Endothelial cell of umbilical vein (primary cell): ENCODE results near the gene GPD1. TPM values are rescaled to one million over a fixed set of nuclear protein-coding genes. Genes with fewer than 3 reads are reported as not detected.

Experiments
- BruUV-seq: library from RNA; stranded (reverse); fragments of 400-500 nt; replicated peaks from 2 replicates; lab custom pipeline; 2021; lab: Mats Ljungman, UMichigan
- CTCF ChIA-PET: fragments of 300-600, 350-600 bp; sonication (Branson Sonifier 250); formaldehyde crosslinking; loops from one replicate; lab custom pipeline; 2021; ENCODE audit warnings: antibody characterized with exemption, inconsistent platforms; lab: Charles Lee
- POLR2A ChIA-PET: fragments of 300-600, 350-600 bp; sonication (Branson Sonifier 250); formaldehyde crosslinking; loops from one replicate; lab custom pipeline; 2021; ENCODE audit warnings: antibody characterized with exemption, inconsistent platforms; lab: Charles Lee
- DNase-seq: peaks from one replicate; pipeline ENCODE4 v3.0.0-alpha.2; 2011; ENCODE audit warnings: low read depth, low spot score
- FAIRE-seq: peaks from 2 replicates; lab custom pipeline; 2011; peaks lifted over from hg19 to GRCh38; lab: Jason Lieb, UNC
- H2AFZ ChIP-seq: 2 replicates; pipeline ENCODE4 v1.6.0; 2012; ENCODE audit warnings: low read depth, low read length, control low read depth, inconsistent platforms
- H3K27ac ChIP-seq: 2 replicates; pipeline ENCODE4 v1.5.1; 2011; ENCODE audit warnings: low read depth, mild to moderate bottlenecking, control low read depth, low read length, moderate library complexity; ENCODE audit not compliant: insufficient read depth
- H3K27me3 ChIP-seq, 2 experiments: 2 replicates each; pipeline versions ENCODE4 v1.6.0 to v1.6.1; 2011; ENCODE audit warnings: low read length in 2 of 2, mixed read lengths in 1 of 2; ENCODE audit not compliant: control insufficient read depth in 2 of 2, insufficient read depth in 2 of 2
- H3K36me3 ChIP-seq, 2 experiments: 2 replicates in 1 of 2; 3 replicates in 1 of 2; pipeline ENCODE4 v1.5.1; 2011; ENCODE audit warnings: low read length in 2 of 2, mild to moderate bottlenecking in 1 of 2, moderate library complexity in 1 of 2; ENCODE audit not compliant: control insufficient read depth in 2 of 2, insufficient read depth in 2 of 2; ENCODE audit errors: extremely low read depth in 1 of 2
- H3K4me1 ChIP-seq: 3 replicates; pipeline ENCODE4 v1.5.1; 2011; ENCODE audit warnings: mild to moderate bottlenecking, low read length; ENCODE audit not compliant: control insufficient read depth, insufficient read depth; ENCODE audit errors: extremely low read depth
- H3K4me2 ChIP-seq: 2 replicates; pipeline ENCODE4 v1.6.1; 2011; ENCODE audit warnings: low read length, control low read depth, mixed read lengths; ENCODE audit not compliant: insufficient read depth
- H3K4me3 ChIP-seq, 3 experiments: fragments of 200-600 bp in 1 of 3; sonication (generic), shearing (Covaris generic) in 1 of 3; replicated peaks in 1 of 3; 2 replicates each; pipeline ENCODE4 v1.5.1; 2011 to 2016; ENCODE audit warnings: control low read depth in 3 of 3, low read length in 3 of 3, mild to moderate bottlenecking in 2 of 3, inconsistent platforms in 1 of 3, low read depth in 1 of 3, moderate library complexity in 1 of 3; ENCODE audit not compliant: insufficient read depth in 1 of 3
- H3K79me2 ChIP-seq: 2 replicates; pipeline ENCODE4 v1.6.0; 2012; ENCODE audit warnings: low read length, inconsistent platforms; ENCODE audit not compliant: control insufficient read depth, insufficient read depth
- H3K9ac ChIP-seq: replicated peaks from 2 replicates; pipeline ENCODE3; 2011; ENCODE audit warnings: low read length, control low read depth; ENCODE audit not compliant: insufficient read depth; ENCODE audit errors: extremely low read depth
- H3K9me1 ChIP-seq: replicated peaks from 3 replicates; pipeline ENCODE4 v1.6.0; 2011; ENCODE audit warnings: mild to moderate bottlenecking, low read length; ENCODE audit not compliant: control insufficient read depth, insufficient read depth; ENCODE audit errors: extremely low read depth
- H3K9me3 ChIP-seq: replicated peaks from 2 replicates; pipeline ENCODE4 v1.5.1; 2012; ENCODE audit warnings: low read length, inconsistent platforms; ENCODE audit not compliant: control insufficient read depth, insufficient read depth
- H4K20me1 ChIP-seq: replicated peaks from 2 replicates; pipeline ENCODE3; 2011; ENCODE audit warnings: mild to moderate bottlenecking, low read length; ENCODE audit not compliant: control insufficient read depth, insufficient read depth; ENCODE audit errors: extremely low read depth
- CTCF ChIP-seq, 2 donors: IDR thresholded peaks; 1 replicate in 1 of 2; 2 replicates in 1 of 2; pipeline ENCODE4 v1.5.1; 2011; ENCODE audit warnings: low read length in 2 of 2, mild to moderate bottlenecking in 2 of 2, moderate library complexity in 2 of 2, control low read depth in 1 of 2, inconsistent platforms in 1 of 2, low read depth in 1 of 2; ENCODE audit not compliant: insufficient read depth in 1 of 2; ENCODE audit errors: extremely low read depth in 1 of 2
- EZH2 ChIP-seq: IDR thresholded peaks from 2 replicates; pipeline ENCODE4 v1.6.1; 2012; ENCODE audit warnings: borderline replicate concordance, low read depth, mild to moderate bottlenecking, moderate library complexity, low read length, inconsistent platforms; ENCODE audit not compliant: severe bottlenecking
- FOS ChIP-seq: IDR thresholded peaks from 2 replicates; pipeline ENCODE4 v1.6.1; 2011; ENCODE audit warnings: mild to moderate bottlenecking, low read length, moderate library complexity, borderline replicate concordance; ENCODE audit not compliant: insufficient read depth
- GATA2 ChIP-seq: IDR thresholded peaks from 2 replicates; pipeline ENCODE4 v1.7.0; 2011; ENCODE audit warnings: low read depth, mild to moderate bottlenecking, moderate library complexity, mixed read lengths, low read length; ENCODE audit not compliant: insufficient read length, insufficient read depth
- JUN ChIP-seq: IDR thresholded peaks from 2 replicates; pipeline ENCODE4 v1.6.1; 2011; ENCODE audit warnings: borderline replicate concordance, low read depth; ENCODE audit not compliant: insufficient read length, insufficient read depth
- MYC ChIP-seq: IDR thresholded peaks from one replicate; pipeline ENCODE4 v1.6.1; 2011; ENCODE audit warnings: mild to moderate bottlenecking, low read depth, low read length
- POLR2A ChIP-seq: IDR thresholded peaks from 2 replicates; pipeline ENCODE4 v1.6.1; 2012; ENCODE audit warnings: low read depth, mild to moderate bottlenecking, control low read depth, low read length
- POLR2AphosphoS5 ChIP-seq: IDR thresholded peaks from 2 replicates; pipeline ENCODE4 v1.6.1; 2012; ENCODE audit warnings: low read depth, mild to moderate bottlenecking, control low read depth, low read length, moderate library complexity; ENCODE audit not compliant: insufficient read depth
- dilution Hi-C: fragments of 300-500 bp; cut with MboI; formaldehyde crosslinking; loops from one replicate; pipeline ENCODE4 v1.15.0; 2019; ENCODE audit warnings: low sequenced_read_pairs; ENCODE audit not compliant: extremely low pct_ligation_motif_present
- intact Hi-C: fragments of 100-400 bp; cut with micrococcal nuclease; formaldehyde crosslinking; loops from one replicate; pipeline ENCODE4 v1.10.0; 2022
- polyA plus RNA-seq, 4 experiments: library from polyadenylated mRNA; depleted of rRNA in 3 of 4; stranded (reverse) in 3 of 4; unstranded in 1 of 4; fragments of >200 nt; gene quantifications; 2 replicates each; pipeline versions ENCODE4 v1.2.1 to v1.2.3, GENCODE V29; 2011 to 2012; ENCODE audit warnings: missing spikeins in 1 of 4
- total RNA-seq: library from RNA; stranded (reverse); gene quantifications from 2 replicates; pipeline ENCODE4 v1.2.3, GENCODE V29; 2021
- TF ChIP-seq, protein P1 (sequence below): IDR thresholded peaks from 2 replicates; pipeline ENCODE4 v1.6.1; 2011; ENCODE audit not compliant: insufficient read depth, insufficient read length

The GPD1 gene
- total and polyA plus RNA-seq, 2 donors (not counting 3 experiments of a cell fraction or from before 2014, with no cell fraction given) = 0.07 TPM; not detected in 1

DNA sequence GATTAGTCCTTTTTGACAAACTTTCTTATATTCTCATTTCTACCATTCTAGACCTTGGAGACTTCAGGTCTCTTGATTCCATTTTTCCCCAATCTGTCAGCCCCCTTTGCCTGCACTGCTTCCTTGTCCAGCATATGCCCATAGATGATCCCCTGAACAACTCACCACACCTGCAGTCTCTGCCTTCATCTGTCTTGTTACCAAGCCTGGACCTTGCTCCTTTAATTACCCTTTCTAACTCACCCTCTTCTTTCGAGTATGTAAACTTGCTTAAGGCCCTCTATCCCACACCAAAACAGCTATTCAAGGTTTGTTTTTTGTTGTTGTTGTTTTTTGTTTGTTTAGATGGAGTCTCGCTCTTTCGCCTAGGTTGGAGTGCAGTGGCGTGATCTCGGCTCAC is 17.8 kb downstream of the GPD1 start:
- Histone ChIP-seq H3K4me1 (peaks cover 5% of the 10 kb centered on the region), H3K4me2 (no peak overlapping the region), H3K36me3 (peaks cover 0 to 7% of the 10 kb centered on the region in 2 experiments), H4K20me1 (no peaks in the 10 kb centered on the region), H2AFZ (no peak overlapping the region), H3K9ac (no peak overlapping the region), H3K4me3 (no peak overlapping the region), H3K27ac (no peak overlapping the region), H3K9me3 (no peaks in the 10 kb centered on the region), H3K79me2 (no peaks in the 10 kb centered on the region), H3K9me1 (no peaks in the 10 kb centered on the region), H3K27me3 (no peaks in the 10 kb centered on the region)
- no peak for TF ChIP-seq CTCF (IDR thresholded peaks at IDR 0.05; ENCODE audit: extremely low read depth in 1 of 2, insufficient read depth in 1 of 2, low read depth in 1 of 2, low read length in 2 of 2)
- TF ChIP-seq MYC = no peak
- TF ChIP-seq POLR2AphosphoS5 = no peak
- TF ChIP-seq GATA2 = no peak
- no peak for TF ChIP-seq POLR2A
- TF ChIP-seq, protein P1, sequence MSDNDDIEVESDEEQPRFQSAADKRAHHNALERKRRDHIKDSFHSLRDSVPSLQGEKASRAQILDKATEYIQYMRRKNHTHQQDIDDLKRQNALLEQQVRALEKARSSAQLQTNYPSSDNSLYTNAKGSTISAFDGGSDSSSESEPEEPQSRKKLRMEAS = no peak
- no peak for TF ChIP-seq FOS
- no peak for TF ChIP-seq JUN
- TF ChIP-seq EZH2 = no peak
- CTCF ChIA-PET = interaction anchor here (1.1 to 1.9 kb wide), 2 partner anchors 10 to 82 kb away, joined by 3 to 14 read pairs; partner anchors contain the start of gene COX14
- DNase-seq = no peak
- POLR2A ChIA-PET = interaction anchor here (1.8 kb wide), 1 partner anchor 9 kb away, joined by 7 read pairs; the partner anchor contains the start of gene COX14
- intact Hi-C loops (no loop called here), dilution Hi-C loops (no loop called here)
- no peak for FAIRE-seq
- no TSS peak for BruUV-seq
